ENCODE data around the gene ZHX3. TPM values are rescaled to one million over a fixed set of nuclear protein-coding genes. Genes with fewer than 3 reads are reported as not detected.

Gene ZHX3
- total and polyA plus RNA-seq, 2 donors (not counting 1 experiment from before 2014, with no cell fraction given), result 4.3 to 22.2 TPM

DNA sequence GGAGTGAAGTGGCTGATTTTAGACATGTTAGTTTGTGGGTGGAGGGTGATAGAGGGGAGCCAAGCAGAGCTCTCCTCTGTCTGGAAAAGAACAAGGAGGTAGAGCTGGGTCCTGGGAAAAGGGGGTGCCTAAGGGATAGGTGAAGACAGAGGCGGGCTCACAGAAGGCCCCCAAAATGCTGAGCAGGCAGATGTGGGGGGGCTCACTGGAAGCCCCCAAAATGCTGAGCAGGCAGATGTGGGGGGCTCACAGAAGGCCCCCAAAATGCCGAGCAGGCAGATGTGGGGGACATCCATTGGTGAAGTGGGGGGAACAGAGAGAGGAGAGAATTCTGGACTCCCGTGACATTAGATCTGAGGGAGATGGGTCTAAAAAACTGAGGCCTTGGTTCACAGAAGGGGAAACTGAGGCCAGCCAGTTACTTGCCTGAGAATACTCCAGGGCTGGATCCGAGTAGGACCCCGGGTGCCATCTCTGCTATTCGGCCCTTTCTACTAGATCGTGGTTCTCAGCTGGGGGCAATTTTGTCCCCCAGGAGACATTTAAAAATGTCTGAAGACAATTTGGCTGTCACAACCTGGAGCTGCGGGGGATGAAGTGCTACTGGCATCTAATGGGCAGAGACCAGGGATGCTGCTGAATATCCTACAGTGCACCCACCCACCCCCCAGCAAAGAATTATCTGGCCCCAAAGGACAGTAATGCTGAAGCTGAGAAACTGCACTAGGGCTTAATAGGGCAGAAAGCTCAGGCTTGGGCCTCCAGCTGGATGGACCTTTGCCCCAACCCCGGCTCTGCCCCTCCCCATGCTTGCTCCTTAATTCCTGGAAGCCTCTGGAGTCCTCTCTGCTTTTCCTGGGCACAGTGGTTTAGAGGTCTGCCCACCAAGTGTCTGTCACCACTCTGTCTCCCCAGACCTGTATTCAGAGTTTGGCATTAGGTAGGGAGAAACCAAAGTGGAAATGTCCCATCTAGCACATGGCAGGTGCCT, 25.2 kb upstream of the ZHX3 start:
- Mint-ChIP-seq H3K27ac (no peak overlapping the region), H3K9me3 (ENCODE audit: insufficient read depth) (no peaks in the 10 kb centered on the region), H3K4me3 (no peak overlapping the region), H3K27me3 (peaks cover 10% of the 10 kb centered on the region), H3K4me1 (peaks cover 12% of the 10 kb centered on the region)
- no peak overlapping the region for H3K4me2 ChIP-seq (replicated peaks; ENCODE audit: low read depth, low read length, poor library complexity, severe bottlenecking)
- ATAC-seq (ENCODE audit: low read depth), result no peak
- H3K79me2 ChIP-seq (ENCODE audit: control insufficient read depth, insufficient read depth, low read length), result no peaks in the 10 kb centered on the region
- no peak overlapping the region for H3K9ac ChIP-seq (ENCODE audit: low read length)
- H3K27ac ChIP-seq (ENCODE audit: low read length in 2 of 2), result no peak overlapping the region
- H3K4me3 ChIP-seq (ENCODE audit: control extremely low read depth in 1 of 5, extremely low read depth in 1 of 5, insufficient read depth in 1 of 5, low read depth in 2 of 5, low read length in 4 of 5), result no peak overlapping the region
- no peaks in the 10 kb centered on the region for H4K20me1 ChIP-seq (ENCODE audit: control insufficient read depth, insufficient read depth, low read length, poor library complexity, severe bottlenecking)
- no peaks in the 10 kb centered on the region for H3K36me3 ChIP-seq (replicated peaks in 1 of 2; ENCODE audit: control extremely low read depth in 1 of 2, control insufficient read depth in 1 of 2, extremely low read depth in 1 of 2, insufficient read depth in 2 of 2, low read length in 1 of 2)
- DNase-seq, result no peak
- H3K9me3 ChIP-seq (ENCODE audit: control extremely low read depth in 1 of 3, control insufficient read depth in 2 of 3, insufficient read depth in 1 of 3, low read length in 2 of 3), result no peaks in the 10 kb centered on the region
- H3K4me1 ChIP-seq (ENCODE audit: control insufficient read depth in 2 of 2, insufficient read depth in 2 of 2, low read length in 2 of 2), result peaks cover 12 to 15% of the 10 kb centered on the region in 2 donors
- CTCF ChIA-PET, result interaction anchor here (0.6 to 9.6 kb wide), 4 partner anchors 65 to 375 kb away, joined by 3 to 196 read pairs (median 57); partner anchors contain the start of gene PLCG1
- TF ChIP-seq, protein P1, sequence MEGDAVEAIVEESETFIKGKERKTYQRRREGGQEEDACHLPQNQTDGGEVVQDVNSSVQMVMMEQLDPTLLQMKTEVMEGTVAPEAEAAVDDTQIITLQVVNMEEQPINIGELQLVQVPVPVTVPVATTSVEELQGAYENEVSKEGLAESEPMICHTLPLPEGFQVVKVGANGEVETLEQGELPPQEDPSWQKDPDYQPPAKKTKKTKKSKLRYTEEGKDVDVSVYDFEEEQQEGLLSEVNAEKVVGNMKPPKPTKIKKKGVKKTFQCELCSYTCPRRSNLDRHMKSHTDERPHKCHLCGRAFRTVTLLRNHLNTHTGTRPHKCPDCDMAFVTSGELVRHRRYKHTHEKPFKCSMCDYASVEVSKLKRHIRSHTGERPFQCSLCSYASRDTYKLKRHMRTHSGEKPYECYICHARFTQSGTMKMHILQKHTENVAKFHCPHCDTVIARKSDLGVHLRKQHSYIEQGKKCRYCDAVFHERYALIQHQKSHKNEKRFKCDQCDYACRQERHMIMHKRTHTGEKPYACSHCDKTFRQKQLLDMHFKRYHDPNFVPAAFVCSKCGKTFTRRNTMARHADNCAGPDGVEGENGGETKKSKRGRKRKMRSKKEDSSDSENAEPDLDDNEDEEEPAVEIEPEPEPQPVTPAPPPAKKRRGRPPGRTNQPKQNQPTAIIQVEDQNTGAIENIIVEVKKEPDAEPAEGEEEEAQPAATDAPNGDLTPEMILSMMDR (IDR thresholded peaks at IDR 0.05), result no peak
- no peak for TF ChIP-seq EZH2 (IDR thresholded peaks at IDR 0.05; ENCODE audit: borderline replicate concordance, insufficient read depth, low read depth, low read length, poor library complexity, severe bottlenecking)
- POLR2A ChIA-PET, result interaction anchor here (0.7 kb wide), 1 partner anchor 205 kb away, joined by 4 read pairs; no protein-coding TSS in a partner anchor
- intact Hi-C loops (cut with micrococcal nuclease), result no loop called here
- peaks cover 0 to 10% (median 4%) of the 10 kb centered on the region in 4 experiments for H3K27me3 ChIP-seq (replicated peaks in 1 of 4; ENCODE audit: control extremely low read depth in 1 of 4, control insufficient read depth in 3 of 4, insufficient read depth in 4 of 4, low read length in 3 of 4)
- 96% methylated on average over 9 of the region's 9 CpGs for WGBS (ENCODE audit: insufficient coverage)
- H2AFZ ChIP-seq (ENCODE audit: insufficient read depth, low read depth, low read length, poor library complexity, severe bottlenecking), result no peak overlapping the region

All from B cell (primary cell).